ENCODE measurements around the gene MYOF.
"Not testable (repeated sequence)": the region's sequence is repeated elsewhere in the genome, so short reads cannot be mapped to it uniquely, and the experiment has no call there.

Gene MYOF

DNA sequence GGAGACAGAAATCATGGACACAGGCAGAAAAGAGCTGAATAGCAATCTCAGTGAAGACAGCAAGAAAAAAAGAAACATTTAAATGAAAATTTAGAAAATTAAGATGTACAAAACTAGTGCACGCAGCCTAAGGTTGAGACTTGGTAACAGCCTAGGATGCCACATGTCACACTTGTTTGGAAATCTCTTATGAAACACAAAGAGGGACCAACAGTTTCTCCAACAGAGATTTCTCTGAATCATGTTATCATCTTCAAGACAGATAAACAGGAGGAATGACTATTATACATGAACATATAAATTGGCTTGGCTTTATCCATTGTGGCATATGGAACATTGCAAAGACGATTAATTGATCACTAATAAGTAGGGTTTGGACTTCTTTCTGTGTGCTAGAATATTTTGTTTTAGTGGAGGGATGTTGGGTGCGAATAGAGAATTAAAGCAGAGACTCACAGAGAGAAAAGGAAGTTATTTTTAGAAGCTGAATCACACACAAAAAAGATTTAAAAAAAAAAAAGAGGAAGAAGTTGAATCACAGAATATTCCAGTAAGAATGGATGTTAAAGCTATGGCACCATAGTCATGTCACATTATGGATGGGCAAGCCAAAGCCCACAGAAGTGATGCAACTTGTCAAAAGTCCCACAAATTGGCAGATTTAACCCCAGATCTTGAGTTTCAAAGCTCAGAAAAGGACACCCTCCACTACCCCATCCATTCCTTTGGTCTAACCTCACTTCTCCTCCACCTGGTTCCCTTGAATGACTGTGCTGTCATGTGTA lies 91.6 kb downstream of the MYOF start:
- no peak for DNase-seq (ENCODE audit: low spot score)

- DNase-seq (ENCODE audit: low spot score) = no peak
Observed at GRCh38 chr10:93386631-93387369, 95.3 kb downstream of the MYOF start.

- no peak for DNase-seq (ENCODE audit: low spot score)
Observed at GRCh38 chr10:93385345-93385744, 96.8 kb downstream of the MYOF start.

DNA sequence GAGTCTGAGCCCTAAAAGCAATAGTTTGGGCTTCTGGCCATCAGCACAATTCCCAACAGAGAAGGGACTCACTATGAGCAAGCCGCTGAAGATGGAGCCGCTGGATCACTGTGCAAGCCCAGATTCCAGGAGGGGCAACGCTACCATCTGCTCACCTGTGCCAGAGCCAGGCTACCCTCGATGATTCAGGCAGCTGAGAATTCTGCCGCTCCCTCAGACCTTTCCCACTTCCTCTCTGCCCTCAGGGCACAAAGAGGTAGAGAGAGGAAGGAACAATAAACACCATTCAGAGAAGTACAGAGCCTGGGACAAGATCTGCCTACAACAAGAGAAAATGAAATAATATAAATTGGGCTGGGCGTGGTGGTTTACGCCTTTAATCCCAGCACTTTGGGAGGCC lies 98.1 kb downstream of the MYOF start:
- DNase-seq (ENCODE audit: low spot score) = no peak

GRCh38 chr10:93383562-93383981 lies 98.6 kb downstream of the MYOF start:
- no peak for DNase-seq (ENCODE audit: low spot score)

DNA sequence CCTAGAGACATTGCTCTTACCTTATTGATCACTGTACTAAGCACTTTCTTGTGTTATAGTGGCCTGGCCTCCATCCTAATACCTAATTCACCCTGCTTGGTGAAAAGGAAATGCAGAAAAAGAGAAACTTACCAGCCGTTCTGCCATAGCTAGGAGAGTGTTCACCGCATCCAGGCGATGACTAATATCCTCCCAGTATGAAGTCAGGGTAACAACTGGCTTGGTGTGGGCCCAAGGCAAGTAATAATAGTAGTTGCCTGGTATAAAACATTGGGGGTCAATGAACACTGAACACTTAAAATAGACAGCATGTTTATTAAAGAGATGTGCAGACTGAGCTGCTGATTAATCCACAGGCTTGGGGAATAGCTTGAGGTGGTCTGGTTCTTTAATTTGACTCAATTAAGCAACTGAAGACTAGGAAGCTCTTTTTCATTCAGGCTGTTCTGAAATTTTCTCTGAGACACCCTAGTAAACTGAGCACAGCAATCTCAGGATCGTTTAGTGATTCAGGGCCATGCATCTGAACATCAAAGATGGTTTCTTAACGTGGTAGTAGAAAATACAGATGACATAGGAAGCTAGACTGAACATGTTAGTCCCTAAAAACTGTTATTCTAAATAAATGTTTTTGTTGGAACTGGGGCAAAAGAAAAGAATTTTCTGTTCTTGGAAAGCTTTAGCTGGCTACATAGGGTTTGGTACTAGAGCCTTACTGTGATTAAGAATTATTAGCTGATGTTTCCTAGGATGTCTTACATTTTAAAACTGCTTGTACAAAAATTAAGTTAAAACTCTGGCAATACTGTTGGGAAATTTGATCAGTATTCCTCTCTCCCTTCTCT lies 102.2 kb downstream of the MYOF start:
- DNase-seq (ENCODE audit: low spot score) = peak; percentile 36

DNA sequence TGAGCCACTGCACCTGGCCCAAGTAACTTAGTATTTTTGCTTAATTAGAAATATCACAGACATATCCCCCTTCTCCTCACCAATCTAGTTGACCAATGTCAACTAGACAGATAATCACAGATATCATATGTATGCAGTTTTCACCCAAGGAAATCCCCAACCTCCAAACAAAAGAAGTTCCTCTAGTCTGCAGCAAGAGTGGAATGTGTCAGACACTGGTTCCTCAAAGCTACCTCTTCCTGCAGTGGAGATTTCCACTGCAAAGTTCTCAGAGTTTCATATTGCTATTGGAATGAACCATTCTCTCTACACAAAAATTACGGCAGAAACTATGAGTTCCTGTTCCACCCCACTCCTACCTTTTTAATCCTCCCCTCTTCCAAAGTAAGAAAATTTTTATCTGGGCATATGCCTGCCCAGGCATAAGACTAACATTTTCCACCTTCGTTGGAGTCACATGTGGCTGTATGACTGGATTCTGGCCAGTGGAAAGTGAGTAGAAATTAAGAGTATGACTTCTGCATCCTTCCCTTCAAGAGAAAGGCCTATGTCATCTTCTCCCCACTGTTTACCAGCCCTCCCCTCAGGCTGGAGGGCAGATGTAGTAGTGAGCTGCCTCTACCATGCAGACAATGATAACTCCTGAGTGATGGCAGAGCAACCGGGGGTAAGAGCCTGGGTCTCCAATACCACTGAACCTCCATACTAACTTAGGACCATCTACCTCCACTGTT lies 103.0 kb downstream of the MYOF start:
- DNase-seq (ENCODE audit: low spot score) = no peak

DNA sequence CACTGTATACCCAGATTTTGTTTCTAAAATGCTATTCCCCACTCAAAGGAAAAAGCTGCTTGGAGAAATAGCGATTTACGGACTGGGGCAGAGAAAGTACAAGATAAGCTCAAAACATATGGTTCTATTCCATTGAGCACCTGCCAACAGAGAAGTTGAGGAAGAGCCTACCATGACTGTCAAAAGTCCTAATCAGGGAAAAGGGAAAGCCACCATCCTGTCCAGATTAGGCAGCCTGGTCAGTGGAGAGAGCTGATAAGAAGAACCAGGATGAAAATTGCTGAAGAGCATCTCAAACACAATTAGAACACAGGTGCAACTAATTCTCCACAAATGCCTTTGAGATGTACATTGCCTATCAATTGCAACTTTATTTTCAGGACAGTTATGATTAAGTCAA lies 104.1 kb downstream of the MYOF start:
- no peak for DNase-seq (ENCODE audit: low spot score)

DNA sequence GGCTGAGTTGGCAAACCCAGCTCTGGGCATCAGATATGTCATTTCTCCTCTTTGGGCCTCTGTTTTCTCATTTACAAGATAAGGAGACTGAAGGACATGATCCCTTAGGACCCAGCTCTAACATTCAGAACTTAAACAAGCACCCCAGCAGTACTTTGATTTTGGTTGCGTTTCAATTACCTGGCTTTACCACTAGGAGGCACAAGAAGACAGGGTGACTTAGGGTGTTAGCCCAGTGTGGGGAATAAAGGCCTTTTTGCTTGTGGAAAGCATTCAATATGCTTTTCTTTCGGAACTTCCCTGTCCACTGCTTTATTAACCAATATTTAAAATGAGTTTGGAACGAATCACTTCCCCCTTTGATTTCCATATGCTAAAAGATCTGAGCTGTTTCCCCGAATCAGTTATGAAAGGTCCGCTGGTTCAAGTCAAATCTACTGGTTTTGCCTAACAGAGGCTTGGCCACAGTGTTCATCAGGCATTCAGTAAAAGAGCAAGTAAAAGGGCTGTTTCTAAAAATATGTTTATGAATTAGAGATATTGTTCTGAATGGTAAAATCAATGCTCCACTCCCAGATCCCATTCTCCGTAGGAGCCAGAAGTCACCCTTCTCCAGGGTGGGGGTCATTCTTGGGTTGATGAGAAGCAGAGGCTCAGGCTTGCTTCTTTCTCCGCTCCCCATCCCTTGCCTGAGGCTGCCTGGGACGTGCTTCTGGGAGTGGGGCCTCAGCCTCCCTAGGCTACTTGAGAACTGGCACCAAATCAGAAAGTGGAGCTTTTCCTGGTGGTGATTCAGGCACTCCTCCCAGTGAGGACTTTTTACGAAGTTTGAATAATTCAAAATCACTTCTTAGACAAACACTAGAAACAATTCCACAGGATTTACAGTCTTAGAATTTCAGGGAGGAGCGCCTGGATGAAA lies 105.5 kb downstream of the MYOF start:
- peak; percentile 81 for DNase-seq (ENCODE audit: low spot score)

- no peak for DNase-seq (ENCODE audit: low spot score)
Observed at GRCh38 chr10:93370961-93371360, 111.2 kb downstream of the MYOF start.

GRCh38 chr10:93369588-93370164 lies 112.5 kb downstream of the MYOF start:
- DNase-seq (ENCODE audit: low spot score) = no peak

- DNase-seq (ENCODE audit: low spot score) = no peak
Observed at GRCh38 chr10:93368210-93368609, 113.9 kb downstream of the MYOF start.

DNA sequence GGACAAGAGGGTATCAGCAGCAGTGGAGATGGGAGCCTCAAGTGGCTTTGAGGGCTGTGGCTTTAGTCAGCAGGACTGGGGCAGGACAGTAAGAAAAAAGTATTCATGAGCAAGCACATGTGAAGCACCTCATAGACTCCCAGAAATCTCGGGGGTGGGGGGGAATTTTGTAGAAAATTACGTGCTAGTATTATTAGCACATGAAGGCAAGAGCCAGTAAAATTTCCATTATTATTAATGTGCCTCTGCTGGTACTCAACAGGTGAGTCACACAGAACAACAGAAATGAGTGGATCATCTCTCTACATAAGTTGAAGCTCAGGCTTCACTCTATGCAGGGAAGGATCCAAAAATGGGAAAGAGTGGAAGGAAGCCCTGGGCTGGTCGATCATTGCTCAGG lies 114.5 kb downstream of the MYOF start:
- DNase-seq (ENCODE audit: low spot score) = no peak

- DNase-seq (ENCODE audit: low spot score) = no peak
Observed at GRCh38 chr10:93364966-93365365, 117.2 kb downstream of the MYOF start.

DNA sequence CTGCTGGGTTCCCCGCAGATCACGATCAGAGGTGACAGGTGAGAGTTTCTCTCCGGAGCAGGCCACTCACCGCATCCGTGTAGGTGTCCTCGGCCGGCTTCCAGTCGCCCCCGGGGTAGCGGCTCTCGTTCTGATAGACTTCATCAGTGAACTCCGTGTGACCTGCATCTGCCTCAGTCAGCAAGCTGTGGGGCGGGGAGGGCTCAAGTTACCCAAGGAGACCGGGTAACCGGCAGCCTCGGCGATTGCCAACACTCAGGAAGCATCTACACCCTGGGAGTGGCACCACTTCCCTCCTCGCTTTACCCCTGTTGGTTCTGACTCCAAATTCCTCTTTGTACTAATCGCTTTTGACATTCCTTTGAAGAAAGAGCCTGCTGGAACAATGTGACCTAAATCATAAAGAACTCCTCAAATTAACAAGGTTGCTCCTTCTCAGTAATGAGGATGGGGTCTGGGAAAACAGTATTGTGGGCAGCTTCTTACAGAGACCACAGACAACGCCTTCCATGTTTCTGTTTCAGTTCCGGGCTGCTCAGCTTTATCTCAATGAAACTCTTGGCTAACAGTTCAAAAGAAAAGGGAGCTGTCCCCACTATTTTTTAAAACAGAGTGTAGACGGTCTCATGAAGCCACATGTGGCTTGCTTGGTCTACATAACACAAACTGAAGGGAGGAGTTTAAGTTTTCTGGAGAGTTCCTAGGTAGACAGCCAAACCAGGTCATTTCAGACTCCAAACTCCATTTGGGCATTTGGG lies 118.1 kb downstream of the MYOF start:
- no peak for DNase-seq (ENCODE audit: low spot score)

DNA sequence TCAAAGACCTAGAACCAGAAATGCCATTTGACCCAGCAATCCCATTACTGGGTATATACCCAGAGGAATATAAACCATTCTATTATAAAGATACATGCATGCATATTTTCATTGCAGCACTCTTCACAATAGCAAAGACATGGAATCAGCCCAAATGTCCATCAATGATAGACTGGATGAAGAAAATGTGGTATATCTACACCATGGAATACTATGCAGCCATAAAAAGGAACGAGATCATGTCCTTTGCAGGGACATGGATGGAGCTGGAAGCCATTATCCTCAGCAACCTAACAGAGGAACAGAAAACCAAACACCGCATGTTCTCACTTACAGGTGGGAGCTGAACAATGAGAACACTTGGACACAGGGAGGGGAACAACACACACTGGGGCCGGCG lies 123.7 kb downstream of the MYOF start:
- not testable (repeated sequence) for DNase-seq (ENCODE audit: low spot score)

GRCh38 chr10:93357680-93358079 lies 124.5 kb downstream of the MYOF start:
- peak; percentile 20 for DNase-seq (ENCODE audit: low spot score)

DNA sequence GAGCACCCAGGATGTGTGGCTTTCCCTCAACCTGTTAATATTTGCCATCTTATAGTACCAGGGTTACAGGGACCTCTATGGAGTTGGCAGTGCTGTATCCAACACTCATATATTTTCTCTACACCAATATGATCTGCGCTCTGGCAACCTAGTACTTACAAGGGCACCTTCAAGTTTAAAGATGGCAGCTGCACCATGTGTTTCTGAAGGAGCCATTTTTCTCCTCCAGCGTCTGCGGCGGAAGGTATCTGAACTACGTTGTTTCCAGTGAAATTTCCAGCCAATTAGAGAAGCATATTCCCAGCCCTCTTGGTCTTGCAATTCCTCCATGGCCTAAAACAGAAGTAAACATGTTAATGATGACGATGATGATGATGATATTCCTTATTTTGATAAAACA lies 125.6 kb downstream of the MYOF start:
- DNase-seq (ENCODE audit: low spot score) = no peak

DNA sequence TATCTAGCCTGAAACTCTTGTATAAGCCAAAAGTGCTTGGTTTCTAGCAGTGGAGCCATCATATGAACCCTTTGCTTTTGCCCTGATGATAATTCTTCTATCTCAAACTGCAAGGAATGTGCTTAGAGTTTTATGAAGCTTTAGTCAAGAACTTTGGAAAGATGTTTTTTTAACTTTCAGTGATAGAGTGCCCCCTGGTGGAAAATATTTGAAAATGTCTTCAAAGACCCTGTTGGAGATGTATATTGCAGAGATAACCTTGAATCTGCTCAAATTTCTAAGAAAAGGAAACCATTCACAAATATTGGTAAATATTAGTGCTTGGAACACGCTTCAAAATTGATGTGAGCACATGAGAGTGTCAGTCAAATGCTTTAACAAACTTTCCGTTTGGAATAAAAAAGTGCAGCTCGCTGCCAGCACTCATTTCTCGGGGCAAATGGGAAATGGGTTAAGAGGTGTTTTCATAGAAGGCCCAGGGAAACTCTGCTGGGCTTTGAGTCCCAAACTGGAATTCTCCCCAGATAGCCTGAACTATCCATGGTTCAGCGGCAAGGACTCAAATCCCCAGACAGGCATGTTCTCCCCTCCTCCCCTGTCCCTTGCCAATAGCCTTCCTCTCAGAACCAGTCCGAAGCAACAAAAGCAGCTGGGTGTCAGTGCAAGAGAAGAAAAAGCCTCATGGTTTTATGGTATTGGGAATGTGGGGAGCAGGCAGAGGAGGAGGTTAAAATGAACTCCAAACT lies 129.3 kb downstream of the MYOF start:
- DNase-seq (ENCODE audit: low spot score) = peak; percentile 49
